Measurements from ENCODE around the gene SRGAP2C.
"Not testable (repeated sequence)": the region's sequence is repeated elsewhere in the genome, so short reads cannot be mapped to it uniquely, and the experiment has no call there.

- TF ChIP-seq, protein P1, sequence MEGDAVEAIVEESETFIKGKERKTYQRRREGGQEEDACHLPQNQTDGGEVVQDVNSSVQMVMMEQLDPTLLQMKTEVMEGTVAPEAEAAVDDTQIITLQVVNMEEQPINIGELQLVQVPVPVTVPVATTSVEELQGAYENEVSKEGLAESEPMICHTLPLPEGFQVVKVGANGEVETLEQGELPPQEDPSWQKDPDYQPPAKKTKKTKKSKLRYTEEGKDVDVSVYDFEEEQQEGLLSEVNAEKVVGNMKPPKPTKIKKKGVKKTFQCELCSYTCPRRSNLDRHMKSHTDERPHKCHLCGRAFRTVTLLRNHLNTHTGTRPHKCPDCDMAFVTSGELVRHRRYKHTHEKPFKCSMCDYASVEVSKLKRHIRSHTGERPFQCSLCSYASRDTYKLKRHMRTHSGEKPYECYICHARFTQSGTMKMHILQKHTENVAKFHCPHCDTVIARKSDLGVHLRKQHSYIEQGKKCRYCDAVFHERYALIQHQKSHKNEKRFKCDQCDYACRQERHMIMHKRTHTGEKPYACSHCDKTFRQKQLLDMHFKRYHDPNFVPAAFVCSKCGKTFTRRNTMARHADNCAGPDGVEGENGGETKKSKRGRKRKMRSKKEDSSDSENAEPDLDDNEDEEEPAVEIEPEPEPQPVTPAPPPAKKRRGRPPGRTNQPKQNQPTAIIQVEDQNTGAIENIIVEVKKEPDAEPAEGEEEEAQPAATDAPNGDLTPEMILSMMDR (IDR thresholded peaks at IDR 0.05): not testable (repeated sequence)
- not testable (repeated sequence) for TF ChIP-seq POLR2A (IDR thresholded peaks at IDR 0.05)
Measured at GRCh38 chr1:121400541-121401310, 216.0 kb downstream of the SRGAP2C start.
